Measurements from ENCODE around the gene MAIP1.

The MAIP1 gene

DNA sequence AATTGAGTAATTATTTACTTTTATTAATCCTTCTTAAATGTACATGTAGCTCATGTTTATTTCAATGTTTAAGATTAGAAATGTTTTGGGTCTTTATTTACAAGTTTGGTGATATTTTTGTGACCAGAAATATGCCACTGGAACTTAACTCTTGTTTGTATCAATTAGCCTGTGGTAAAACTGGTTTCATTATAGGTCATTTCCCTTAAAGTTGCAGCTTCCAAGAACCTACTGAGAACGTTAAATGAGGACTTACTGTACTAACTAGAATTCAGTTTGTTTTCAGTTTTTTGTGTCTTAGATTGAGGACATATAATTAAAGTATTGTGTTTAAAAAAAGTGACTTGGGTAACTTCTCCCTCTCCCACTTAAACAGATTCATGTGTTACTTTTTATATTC lies 4.4 kb upstream of the MAIP1 start:
- no peak for DNase-seq

DNA sequence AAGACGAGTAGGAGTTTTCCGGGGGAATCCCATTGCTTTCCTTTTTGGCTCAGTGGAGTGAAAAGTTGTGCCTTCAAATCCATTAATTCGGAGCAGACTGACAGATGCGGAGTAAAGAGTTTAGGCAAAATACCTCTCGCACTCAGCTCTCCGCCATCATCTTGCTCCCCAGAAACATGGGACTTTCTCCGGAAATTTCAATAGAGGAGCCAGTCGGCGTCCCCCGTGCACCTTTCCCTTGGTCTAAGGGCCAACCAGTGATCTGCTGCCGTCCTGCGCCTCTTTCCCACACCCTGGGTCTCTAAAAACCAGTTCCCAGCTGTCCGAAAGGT lies 409 bp upstream of the MAIP1 start:
- DNase-seq, result no peak

DNA sequence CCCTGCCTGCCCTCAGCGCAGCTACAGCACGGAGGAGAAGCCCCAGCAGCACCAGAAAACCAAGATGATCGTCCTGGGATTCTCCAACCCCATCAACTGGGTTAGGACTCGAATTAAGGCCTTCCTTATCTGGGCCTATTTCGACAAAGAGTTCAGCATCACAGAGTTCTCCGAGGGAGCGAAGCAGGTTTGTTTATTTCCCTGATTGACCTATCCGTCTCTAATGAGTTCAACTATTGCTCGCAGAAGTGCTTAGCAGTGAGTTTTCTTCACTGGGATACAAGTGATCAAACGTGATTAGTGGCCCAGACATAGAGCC lies 639 bp downstream of the MAIP1 start:
- DNase-seq, result peak; percentile 19

DNA sequence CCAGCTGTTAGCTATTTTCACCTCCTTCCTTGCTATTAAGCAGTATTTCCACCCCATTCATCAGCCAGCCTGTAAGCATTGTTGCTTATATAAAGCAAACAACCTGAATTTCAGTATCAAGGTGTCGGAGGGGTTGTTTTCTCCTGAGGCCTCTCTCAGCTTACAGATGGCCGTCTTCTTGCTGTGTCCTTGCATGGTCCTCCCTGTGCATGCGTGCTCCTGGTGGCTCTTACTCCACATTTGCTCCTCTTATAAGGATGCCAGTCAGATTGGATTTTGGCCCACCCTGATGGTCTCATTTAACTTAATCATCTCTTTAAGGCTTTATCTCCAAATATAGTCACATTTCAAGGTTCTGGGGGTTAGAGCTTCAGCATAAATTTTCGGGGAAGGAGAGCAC lies 2.6 kb downstream of the MAIP1 start:
- no peak for DNase-seq

DNA sequence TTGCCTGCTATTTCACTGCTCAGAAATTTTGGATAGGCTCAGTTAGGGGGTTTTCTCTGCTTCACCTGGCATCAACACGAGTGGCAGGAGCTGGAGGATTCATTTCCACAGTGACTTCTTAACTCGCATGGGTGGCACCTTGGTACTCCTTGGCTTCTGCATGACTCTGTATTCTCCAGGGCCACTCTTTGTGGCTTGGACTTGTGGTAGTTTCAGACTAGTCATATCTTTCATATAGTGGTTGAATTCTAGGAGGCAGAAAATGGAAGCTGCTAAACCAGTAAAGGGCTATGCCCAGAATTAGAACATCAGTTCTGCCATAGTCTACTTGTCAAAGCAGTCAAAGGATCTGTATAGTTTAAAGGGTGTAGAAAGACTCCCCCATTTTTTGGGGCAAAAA lies 6.8 kb downstream of the MAIP1 start:
- DNase-seq, result no peak

DNA sequence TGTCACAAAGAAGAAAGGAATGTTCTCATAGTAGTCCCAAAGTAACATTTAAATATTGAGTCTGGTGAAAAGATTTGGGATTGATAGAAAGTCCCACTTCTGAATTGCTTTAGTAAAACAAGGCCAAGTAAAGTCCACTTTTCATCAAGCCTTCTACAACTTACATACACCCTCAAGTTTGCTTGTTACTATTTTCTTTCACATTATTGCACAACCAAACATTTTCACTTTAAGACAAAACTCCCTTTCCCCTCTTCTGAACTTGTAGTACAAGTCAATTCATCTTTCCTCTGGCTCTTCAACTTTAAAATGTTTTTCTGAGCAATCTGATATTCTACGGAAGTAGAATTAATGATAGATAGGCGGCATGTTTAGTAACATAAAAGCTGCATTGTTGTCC lies 11.0 kb downstream of the MAIP1 start:
- no peak for DNase-seq

DNA sequence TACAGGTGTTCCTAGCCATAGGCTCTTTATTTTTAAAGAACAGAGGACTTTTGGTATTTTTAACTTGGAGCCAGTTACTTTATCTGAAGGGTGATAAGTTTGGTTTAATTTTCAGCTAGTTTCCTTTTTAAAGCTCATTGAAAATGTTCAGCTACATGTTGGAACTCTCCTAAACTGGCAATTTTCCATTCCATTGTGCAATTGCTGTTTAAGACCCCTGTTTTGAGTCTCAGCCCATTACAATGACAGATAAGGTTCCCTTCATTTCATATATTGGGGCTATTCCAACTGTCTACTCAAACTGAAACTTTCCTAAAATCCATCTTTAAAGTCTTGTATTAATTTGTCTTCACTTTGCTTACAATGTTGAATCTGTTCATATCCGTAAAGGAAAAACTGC lies 11.6 kb downstream of the MAIP1 start:
- DNase-seq, result no peak

DNA sequence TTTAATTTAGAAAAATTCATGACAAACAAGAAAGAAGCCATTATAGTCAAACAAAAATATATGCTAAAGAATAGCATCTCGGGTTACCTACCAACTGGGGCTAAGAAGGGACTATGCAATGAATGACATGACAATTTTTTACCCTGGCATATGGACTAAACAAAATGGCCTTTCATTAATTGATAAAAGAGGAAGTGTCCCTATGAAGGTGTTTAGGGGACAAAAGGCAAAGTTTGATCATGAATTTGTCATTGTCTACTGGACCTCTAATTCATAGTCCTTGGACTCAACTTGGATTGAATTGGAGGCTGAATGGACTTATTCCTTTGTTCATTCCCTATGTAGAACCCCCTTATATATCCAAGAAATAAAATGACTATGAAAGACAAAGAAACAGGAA lies 12.7 kb downstream of the MAIP1 start:
- no peak for DNase-seq

DNA sequence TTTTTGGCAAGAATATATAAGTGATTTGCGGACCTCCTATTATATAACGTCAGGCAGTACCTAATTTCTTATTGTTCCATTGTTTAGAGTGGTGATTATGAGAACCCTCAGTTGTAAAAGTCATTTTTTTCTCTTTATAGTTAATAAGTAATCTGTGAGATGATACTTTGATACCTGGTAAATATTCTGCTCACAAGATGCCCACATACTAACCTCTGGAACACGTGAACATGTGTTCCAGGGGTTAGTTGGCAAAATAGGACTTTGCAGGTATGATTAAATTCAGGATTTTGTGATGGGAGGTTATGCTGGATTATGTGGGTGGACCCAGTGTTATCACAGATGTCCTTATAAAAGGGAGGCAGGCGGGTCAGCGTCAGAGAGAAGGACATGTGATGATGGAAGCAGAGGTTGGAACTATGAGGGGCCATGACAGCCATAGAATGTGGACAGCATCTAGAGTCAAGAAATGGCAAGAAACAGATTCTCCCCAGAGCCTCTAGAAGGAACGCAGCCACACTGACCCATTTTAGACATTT lies 16.8 kb downstream of the MAIP1 start:
- DNase-seq, result no peak

DNA sequence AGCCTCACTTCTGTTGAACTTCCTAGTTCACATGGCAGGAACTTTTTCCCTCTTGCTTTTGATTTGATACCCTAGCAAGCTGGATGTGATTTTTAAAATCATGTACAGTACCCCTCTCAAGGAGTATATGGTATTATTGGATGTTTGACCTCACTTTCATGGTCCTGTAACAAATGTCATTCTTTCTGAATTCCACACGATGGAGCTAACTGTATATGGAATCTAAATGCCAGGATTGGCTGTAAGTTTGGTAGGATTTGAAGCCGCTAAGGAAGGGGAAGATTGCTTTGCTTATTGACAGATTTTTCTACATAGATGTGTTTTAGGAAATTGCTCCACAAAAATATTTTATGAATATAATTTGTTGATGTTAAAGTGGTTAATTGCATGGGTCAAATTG lies 18.3 kb downstream of the MAIP1 start:
- DNase-seq, result peak; percentile 58

DNA sequence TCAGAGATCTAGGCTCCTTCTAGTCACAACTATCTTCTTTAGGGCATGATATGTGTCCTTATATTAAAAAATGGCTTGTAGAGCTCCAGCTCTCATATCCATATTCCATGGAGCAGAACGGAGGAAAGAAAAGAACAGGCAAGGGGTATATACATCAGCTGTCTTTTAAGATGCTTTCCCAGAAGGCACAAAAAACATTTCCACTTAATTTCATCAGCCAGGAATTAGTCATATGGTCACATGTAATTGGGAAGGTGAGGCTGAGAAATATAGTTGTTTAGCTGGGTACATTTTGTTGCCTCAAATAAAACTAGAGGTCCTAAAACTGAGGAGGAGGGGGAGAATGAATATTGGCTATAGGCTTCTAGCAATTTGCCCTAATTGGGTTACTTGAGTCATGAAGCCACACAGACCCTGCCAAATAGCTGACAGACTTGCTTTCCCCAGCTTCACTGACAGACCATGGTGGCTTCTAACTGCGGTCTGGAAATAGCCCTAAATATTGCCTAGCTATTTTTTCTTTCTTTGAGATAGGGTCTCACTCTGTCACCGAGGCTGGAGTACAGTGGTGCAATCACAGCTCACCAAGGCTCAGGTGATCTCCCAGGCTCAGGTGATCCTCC lies 20.0 kb downstream of the MAIP1 start:
- peak; percentile 76 for DNase-seq

DNA sequence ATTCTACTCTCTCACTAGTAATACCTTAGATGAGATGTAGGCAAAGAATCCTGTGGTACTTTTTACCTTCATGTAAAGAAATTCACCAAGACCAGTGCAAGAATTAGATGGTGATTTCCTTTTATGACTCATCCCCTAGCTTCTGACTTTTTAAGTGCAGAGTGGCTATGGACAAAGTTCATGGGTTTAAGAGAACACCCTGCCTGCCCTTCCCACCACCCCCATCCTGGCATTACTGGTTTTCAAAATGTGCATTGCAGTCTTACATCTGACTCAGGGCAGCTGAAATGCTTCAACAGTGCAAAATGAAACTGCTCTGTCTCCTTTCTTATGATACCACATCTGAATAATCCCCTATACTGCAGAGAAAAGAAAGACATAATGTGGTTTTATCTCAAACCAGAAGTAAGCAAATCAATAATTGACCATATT lies 22.6 kb downstream of the MAIP1 start:
- peak; percentile 60 for DNase-seq

DNA sequence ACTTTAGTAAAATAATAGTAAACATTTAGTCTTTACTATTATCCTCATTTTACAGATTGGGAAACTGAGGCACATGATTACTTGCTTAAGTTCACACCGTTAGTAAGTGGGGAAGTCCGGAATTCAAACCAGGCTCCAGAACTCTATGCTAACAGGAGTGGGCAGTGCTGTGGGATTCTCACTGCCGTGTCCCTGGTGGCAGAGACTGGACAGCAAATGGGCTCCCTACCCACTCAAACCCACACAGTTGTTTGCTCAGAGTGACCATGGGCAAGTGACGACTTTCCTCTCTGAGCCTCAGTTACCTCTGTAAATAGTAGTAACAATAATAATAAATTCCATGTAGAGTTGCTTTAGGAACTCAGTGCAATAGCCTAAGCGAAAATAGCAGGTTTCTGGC lies 24.0 kb downstream of the MAIP1 start:
- no peak for DNase-seq

DNA sequence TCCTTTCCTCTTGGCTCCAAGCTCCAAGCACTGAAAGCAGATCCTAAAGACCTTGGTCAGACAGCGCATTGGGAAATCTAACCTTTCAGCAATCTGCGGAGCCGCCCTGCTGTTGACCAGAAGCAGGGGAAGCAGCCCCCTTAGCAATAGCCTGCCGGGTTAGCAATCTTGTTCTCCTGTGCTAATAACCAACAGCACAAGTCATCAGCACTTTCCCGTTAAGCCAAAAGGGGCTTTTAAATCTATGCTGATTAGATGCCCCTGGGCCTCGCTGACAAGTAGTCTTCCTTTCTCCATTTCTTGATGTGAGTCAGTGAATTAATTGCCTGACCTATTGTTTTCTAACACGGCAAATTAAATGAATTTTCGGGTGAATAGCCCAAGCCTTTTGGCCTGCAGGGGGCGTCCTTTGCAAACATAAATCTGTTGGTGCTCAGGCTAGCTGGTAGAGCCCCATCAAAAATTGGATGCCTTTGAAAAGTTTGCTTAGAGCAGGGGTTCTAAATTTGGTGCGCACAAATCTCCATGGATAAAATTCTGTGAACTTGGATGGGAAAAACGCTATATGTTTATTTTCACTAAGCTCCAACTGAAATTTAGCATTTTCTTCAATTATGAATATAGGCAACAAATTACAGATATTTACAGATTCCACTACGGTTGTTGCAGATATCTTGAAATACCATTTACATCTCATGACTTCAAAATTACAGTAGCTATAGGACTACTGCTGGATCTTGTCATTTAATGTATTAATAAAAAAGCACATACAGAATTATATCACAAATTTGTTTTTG lies 24.6 kb downstream of the MAIP1 start:
- peak; percentile 79 for DNase-seq

DNA sequence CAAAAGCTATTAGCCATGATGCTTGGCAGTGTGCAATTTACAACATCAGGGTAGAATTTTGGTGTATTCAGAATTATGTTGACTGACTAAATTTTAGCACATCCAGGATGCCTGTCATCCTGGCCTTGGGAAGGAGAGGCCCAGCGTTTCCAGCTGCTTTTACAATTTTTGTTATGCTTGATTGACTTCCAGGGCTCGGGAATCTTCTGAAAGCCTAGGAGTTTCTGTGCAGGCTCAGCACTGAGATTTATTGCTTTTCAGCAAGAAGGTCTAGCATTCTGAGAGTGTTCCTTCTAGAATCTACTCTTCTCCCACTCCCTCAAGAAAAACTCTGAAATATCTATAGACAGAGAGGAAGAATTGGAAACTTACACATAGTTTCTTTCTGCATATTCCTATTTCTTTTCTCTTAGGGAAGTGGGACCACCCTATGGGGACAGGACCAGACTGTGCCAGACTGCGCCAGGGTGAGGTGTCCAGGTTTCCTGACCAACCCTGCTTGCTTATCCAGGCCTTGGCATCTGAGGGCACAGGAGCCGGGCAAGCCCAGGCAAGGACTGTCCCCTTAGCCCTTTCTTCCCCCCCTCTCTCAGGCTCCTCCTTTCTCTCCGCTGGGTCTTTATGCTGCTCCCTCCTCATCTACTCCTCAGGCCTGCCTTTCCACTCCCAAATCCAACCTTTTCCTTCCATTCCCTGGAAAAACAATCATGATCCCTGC lies 26.9 kb downstream of the MAIP1 start:
- no peak for DNase-seq

DNA sequence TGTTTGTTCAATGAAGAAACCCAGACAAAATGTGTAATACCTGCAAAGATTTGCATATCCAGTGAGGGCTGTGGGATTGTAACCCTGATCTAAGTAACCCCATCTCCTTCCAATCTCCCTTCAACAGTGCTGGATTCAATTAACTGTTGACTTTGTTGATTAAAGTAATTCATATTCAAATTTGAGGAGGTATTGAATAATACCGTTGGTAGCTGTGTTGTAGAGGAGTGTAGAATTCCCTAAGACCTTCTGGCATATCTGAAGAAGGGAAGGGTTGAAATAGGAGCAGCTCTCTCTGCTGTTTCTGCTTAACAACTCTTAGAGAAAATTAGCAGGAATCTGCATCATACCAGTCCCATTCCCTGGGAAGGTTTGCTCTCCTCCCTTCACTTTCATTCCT lies 28.2 kb downstream of the MAIP1 start:
- no peak for DNase-seq

DNA sequence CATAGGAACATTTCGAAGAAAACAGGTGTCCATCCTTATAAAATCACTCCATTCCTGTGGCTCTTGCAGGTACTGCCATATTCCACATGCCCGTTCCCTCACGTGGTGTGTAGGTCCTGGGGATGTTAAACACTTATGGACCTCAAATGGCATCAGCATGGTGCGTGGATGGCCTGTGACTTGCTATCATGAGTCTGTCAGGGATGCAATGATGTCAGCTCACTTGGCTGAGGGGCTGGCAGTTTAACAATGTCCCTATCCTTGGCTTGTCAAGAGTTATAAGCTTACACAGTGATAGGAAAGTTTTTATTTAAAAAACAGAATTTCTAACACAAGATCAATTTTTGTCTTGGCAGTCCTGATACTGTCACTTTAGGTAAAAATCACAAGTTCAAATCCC lies 28.8 kb downstream of the MAIP1 start:
- no peak for DNase-seq

DNA sequence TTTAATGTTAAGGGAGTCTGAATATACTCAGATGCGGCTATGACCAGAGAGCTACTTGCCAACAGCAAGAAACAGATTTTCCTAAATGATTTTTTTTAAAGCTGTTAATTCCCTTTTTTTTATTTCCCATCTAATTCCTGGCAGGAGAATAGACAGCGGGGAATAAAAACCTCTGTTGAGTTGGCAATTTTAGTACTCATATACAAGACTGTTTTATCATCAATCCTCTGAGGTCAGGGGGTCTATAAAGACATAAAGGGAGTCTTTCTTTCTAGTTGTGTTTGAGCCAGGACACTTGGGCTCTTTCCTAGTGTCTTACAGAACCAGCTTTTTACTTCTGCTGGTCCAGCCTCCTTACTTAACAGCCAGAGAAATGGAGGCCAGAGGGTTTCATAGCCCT lies 29.4 kb downstream of the MAIP1 start:
- no peak for DNase-seq

DNA sequence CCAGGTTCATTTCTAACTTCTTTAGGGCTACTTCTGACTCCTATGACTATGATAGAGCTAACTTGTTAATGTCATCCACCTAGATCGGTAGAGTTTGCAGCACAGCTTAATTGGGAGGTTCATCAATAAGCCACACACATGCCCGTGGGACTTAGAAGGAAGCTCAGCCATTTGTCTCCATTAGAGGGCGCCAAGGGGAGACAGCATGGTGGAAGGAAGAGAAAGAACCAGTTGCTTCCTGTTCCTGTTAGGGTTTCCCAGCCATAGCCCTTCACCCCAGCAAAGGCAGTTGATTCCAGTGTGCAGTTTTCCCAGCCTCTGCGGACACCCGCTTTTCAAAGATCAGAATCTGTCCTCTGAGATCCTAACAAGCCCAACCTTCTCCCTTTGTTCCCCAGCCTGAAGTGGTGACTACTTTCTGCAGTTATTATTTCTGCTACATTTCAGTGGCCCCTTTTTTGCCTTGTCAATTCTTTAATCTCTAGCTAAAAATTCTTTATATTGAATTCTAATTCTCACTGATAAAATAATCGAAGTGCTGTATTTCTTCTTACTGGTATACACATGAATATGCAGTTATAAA lies 30.3 kb downstream of the MAIP1 start:
- peak; percentile 71 for DNase-seq

DNA sequence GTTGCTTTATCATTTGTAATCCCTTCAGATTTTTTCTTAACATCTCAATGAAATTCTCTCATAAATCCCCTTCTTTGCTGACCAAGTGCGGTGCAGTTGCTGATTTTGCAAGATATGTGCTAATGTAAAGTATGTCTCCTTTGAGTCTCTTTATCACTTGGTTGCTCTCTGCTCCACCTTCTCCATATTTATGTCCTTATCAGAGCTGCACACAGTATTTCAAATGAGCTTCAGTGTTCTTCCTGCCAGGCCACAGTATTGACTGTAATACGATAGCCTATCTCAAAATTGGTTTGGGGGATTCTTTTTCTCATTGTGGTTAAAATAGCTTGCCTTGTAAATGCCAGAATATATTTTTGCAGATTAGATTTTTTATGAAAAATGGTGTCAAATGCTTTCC lies 32.2 kb downstream of the MAIP1 start:
- no peak for DNase-seq

DNA sequence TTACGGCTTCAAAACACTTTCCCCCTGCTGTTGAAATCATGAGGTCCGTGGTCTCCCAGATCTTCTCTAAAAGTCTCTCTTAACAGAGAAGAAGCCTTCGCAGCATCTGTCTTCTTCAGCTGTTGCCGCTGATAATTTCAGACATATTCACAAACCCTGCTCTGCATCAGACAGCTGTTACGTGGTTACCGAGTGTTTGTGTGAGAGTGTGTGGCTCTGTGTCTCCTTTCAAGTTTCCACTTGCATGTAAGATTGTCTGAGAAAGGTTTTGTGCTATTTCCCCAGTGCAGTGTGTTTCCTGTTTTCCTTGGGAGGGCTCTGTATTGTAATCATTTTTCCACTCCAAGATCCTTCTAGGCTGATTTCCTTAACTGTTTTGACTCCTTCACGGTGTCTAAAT lies 32.8 kb downstream of the MAIP1 start:
- no peak for DNase-seq

DNA sequence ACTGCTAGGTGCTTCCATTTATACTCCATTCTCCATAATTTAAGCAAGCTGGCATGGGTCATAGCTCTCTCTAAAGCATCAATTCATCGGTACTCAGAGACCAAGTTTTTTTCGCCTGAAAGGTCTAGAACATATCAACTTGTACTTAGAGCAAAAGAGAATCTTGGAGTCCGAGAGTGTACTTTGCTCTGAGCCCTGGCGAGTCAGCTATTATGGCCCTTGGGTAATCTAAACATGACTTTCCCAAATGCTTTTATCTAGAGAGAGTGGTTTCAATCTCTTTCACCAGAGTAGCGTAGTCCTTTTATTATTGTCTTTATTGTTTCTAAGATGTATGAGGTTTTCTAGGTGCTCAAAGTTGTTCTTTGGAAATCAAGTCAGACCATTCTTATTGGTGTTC lies 34.4 kb downstream of the MAIP1 start:
- no peak for DNase-seq

DNA sequence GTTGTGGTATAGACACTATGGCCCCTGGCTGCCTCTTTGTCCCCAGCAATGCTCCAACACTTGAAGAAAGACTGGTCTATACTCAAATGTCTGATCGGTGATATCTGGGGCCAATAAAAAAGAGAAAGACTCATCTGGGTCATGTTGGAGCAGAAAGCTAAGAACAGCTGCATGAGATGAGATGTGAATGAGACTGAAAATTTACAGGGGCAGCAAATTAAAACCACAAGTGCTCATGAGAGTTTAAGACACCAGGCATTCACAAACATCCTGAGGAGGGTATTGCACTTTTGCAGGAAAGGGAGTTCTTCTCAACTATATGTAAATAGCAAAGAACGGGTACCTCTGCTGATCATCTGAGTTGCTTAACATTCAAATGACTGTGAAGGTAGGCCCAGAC lies 36.3 kb downstream of the MAIP1 start:
- DNase-seq, result no peak

DNA sequence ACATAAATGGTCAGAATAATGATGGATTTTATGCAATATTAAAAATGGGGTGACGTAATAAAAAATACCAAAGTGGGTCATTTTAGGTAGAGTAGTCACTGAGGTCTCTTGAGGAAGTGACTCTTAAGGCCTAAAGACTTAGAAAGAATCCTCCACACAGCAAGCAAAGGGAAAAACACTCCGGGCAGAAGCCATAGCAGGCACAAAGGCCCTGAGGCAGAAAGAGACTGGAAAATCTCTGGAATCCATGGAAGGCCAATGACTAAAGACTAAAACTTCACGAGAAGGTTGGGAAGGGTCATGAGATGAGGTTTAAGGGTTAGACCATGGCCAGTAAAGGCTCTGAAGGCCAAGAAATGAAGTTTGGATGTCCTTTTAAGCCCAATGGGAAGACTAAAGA lies 36.9 kb downstream of the MAIP1 start:
- no peak for DNase-seq

All from fibroblast of skin of right quadriceps (primary cell).